Activated effector memory CD4-positive, alpha-beta T cell treated with Interleukin-2 at 50 U/mL for 16 hours (primary cell): ENCODE results near the gene UBE2J2.
A peak's percentile ranks its signal among the peaks of the same experiment; 100 is the strongest.

Source experiments
- DNase-seq: peaks from one replicate; pipeline ENCODE4 v3.0.0-alpha.2; 2020

The UBE2J2 gene

DNA sequence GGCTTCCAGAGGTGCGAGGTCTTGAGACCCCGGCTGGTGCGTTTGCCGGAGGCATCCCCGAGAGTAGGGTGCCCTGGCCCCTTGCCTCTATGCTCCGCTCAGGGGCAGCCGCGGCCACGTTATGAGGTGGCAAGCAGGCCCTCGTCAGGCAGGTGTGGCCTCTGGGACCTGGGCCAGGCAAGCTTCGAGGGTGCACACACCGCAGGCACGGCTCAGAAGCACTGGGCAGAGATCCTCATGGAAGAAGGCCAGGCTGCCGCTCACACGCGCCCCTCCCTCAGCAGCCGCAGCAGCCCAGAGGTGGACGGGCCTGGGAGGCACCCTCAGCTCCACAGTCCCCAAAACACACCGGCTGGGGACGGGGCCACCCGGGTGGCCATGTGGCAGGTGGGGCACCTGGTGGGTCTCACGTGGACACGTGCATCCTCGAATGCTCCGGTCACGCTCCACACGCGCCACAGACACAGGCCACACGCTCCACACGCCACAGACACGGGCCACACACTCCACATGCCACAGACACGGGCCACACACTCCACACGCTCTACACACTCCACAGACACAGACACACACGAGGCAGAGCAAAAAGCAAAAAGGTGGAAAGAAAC is 48.3 kb downstream of the UBE2J2 start:
- DNase-seq, result no peak

DNA sequence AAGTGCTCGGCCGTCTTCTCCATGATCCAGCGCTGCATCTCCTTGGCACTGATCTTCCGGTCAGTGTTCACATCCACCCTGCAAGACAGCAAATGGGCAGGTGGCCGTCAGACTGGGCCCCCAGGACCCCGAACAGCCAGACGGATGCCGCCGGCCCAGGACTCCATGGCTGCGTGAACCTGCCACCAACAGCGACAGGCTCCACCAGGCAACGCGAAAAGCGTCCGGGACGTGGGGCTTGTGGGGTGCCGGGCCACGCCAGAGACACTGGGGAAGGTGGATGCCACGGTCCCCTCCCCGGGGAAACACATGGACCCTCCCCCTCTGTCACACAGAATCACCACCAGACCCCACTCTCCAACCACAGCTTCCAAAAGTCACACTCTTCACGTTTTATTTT is 49.8 kb downstream of the UBE2J2 start:
- DNase-seq, result no peak

GRCh38 chr1:1223321-1223720 is 50.3 kb downstream of the UBE2J2 start:
- DNase-seq, result no peak

DNA sequence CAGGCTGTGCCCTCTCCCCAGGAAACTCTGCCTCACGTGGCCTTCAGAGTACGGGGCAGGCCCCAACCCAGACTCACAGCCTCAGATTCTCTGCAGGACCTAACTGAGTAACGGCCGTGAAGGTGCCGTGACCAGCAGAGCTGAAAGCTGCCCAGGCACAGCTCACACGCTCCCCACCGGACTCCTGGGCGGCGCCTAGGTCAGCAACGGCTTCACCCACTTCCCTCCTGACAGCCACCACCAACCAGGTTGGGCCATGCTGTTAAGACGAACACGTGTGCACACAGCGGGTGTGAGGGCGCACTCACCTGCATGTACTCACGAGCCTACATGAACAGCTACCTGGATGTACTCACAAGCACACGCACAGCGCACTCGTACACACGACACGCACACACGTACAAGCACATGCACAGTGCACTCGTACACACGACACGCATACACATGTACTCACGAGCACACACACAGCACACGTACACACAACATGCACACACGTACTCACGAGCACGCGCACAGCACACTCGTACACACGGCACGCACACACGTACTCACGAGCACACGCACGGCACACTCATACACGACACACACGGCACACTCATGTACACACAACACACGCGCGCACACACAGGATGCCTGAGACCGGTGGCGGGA is 51.0 kb downstream of the UBE2J2 start:
- no peak for DNase-seq

DNA sequence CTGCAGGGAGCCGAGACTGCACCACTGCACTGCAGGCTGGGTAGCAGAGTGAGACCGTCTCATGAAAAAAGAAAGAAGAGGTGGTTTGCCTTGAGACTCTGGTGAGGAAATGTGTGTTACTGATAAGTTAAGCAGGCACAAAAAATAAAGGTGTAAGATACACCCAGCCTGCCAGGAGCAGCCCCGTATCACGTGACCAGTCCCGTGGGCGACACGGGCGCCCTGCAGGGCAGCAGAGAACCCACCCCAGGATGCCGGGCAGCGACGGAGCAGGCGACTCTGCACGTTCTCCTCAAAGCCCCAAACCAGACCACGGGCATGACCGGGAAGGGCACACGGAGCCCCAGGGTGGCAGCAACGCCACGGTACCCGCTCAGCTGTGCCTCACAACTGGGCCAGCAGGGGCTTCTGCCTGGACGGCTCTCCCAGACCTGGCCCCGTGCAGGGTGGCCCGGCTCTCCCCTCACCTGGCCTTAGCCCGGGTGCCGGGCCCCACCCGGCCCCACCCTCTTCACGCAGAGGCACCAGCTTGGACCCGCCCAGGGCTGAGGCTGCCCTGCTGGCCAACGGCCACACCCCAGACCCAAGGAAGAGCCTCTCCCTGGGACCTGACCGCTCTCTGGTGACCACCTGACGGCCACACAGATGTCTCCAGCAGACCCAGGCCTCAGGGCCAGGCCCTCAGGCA is 51.6 kb downstream of the UBE2J2 start:
- no peak for DNase-seq

GRCh38 chr1:1220197-1220596 is 53.5 kb downstream of the UBE2J2 start:
- no peak for DNase-seq

GRCh38 chr1:1219341-1219740 is 54.3 kb downstream of the UBE2J2 start:
- peak; percentile 48 for DNase-seq

GRCh38 chr1:1218524-1219200 is 55.0 kb downstream of the UBE2J2 start:
- DNase-seq, result no peak

DNA sequence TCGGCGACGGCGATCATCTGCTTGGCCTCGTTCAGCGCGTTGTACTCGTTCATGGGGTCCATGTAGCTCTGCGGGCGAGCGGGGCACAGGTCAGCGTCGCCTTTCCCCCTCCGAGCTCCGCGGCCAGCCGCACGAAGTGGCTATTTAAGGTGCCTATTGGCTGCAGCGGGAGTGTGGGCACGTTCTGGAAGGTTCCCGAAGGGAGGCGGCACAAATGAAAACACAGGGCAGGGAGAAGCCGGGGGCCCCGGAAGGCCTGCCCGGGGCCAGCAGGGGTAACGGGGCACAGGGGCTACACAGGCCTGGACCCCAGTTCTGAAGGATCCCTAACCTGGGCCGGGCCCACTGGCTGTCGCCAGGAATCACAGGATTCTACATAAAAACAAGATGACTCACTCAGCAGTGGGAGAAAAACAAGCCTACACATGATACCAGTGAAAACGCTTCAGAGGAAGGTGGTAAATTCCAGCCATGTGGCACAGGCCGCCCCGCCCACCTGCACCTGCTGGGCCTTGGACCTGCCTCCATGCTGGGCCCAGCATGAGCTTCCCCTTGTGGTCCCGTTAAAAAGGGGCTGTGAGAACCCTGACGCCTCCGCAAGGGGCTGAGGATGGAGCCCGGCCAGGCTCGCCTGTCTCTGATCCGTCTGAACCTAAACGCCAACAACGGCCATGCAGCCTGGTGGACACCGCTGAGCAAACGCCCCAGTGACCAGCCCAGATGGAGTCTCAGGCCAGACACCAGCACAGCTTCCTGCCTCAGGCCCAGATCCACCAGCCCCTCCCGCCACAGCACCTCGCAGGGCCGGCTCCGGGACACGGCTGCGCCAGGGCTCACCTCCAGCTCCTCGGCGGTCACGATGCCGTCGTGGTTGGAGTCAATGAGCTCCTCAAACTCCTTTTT is 55.8 kb downstream of the UBE2J2 start:
- DNase-seq, result no peak

DNA sequence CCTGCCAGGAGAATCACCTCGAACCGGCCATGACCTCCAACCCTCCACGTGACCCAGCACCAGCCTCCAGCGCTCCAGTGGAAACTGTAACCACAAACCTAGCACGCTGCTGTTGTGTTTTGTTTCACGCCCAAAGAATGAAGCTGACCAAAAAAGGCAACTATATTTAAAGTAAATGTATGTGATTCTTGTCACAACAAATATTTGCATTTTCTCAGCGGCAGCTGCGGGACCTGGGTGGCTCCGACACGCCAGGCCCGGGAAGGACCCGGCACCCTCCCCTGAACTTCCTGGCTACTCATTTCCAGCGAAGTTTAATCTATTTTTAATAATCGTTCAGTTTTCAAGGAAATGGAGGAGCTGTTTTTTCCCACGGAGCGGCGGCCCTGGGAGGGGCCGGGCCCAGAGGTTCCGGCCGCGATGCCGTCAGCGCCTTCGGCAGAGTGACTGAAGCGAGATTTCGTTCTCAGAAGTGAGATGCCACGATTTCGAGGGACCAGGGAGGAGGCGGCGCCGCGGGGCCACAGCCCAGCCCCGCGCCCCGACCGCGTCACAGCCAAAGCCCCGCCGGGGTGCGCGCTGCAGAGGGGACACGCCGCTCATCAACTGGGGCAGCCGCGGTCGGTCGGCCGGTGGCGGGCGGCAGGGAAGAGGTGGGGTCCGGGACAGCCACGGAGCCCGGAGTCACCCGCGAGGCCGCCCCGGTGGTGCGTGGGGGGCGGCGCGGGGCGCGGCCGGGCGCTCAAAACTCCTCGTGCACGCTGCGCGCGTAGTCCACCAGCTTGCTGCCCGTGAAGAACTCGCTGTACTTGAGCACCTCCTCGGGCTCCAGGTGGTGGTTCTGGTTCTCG is 56.7 kb downstream of the UBE2J2 start:
- peak; percentile 70 for DNase-seq

GRCh38 chr1:1215881-1216605 is 57.6 kb downstream of the UBE2J2 start:
- no peak for DNase-seq

- DNase-seq, result no peak
These were observed 58.5 kb downstream of the UBE2J2 start for GRCh38 chr1:1215080-1215676.

- DNase-seq, result no peak
These were observed 60.0 kb downstream of the UBE2J2 start, which contains the start of gene TNFRSF4 for GRCh38 chr1:1213345-1214265. Gene TNFRSF4 (minus strand): TSS chr1:1214153. CDS start chr1:1214127, 26 bp downstream.

DNA sequence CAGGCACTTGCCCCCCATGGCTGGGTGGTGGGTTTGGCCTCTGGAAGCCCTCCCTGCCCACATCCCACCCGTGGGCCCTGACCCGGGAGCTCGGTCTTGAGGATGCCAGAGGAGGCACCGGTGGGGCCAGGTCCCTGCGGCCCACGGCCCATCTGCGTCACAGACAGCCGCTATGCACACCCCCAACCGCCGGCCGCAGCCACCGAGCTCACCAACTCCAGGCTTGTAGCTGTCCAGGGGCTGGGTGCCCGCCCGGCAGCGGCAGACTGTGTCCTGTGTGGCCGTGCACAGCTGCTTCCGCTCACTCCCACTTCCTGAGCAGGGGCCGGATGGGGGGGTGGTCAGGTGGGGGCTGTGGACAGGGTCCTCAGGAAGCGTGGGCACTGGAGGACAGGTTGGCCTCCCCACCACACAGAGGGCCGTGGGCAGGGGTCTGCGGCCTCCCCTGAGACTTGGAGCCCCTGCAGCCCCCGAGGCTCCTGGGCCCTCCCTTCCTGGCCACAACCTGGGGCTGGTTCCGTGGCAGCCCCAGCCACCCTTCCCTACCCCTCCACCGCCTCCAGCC is 60.8 kb downstream of the UBE2J2 start:
- DNase-seq, result peak; percentile 29

- DNase-seq, result no peak
These were observed 61.9 kb downstream of the UBE2J2 start for GRCh38 chr1:1211541-1212441.

GRCh38 chr1:1210726-1211540 is 62.7 kb downstream of the UBE2J2 start:
- no peak for DNase-seq
